HG03025 (cell line): Measurements from ENCODE around the gene GRIA1.
A peak's percentile ranks its signal among the peaks of the same experiment; 100 is the strongest.

Source experiments
- ATAC-seq: cut with Tn5 transposase; IDR thresholded peaks from one replicate; pipeline ENCODE4 v1.9.1; 2021; ENCODE audit warnings: mild to moderate bottlenecking, moderate library complexity; ENCODE audit not compliant: unreplicated experiment, low FRiP score

Gene GRIA1

GRCh38 chr5:153601377-153601776 is 110.9 kb downstream of the GRIA1 start:
- peak; percentile 61 for ATAC-seq

DNA sequence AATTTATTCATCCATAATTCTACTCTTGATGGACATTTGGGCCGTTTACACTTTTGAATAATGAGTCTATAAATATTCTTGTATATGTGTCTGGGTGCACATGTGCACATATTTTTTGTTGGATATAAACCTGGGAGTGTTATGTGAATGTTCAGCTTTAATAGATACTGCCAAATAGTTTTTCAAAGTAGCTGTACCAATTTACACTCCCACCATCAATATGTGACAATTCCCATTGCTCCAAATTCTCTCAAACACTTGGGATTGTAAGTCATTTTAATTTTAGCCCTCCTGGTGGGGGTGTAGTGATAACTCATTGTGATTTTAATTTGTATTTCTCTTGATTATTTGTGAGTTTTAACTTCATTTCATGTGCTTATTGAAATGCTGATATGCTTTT is 114.9 kb downstream of the GRIA1 start:
- ATAC-seq = no peak

- ATAC-seq = no peak
These were observed 119.5 kb downstream of the GRIA1 start for GRCh38 chr5:153610009-153610408.

GRCh38 chr5:153610811-153611210 is 120.3 kb downstream of the GRIA1 start:
- no peak for ATAC-seq

GRCh38 chr5:153613144-153613543 is 122.7 kb downstream of the GRIA1 start:
- ATAC-seq = no peak

DNA sequence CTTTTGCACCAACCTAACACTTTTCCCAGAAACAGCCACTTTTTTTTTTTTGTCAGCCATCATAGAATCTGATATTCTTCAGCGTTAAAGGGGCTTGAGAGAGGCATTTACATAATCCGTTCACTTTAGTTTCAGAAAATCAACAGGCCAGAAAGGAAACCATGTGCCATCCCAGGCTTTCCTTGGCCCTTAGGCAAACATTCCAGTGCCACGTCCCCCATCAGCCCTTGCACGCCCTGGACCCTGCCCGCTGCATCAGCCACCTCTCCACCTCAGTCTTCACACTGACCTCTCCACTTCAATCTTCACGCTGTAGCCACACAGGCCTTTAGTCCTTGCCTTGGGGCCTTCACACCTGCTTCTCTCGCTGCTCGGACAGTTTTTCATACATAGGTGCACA is 123.2 kb downstream of the GRIA1 start:
- ATAC-seq = no peak

DNA sequence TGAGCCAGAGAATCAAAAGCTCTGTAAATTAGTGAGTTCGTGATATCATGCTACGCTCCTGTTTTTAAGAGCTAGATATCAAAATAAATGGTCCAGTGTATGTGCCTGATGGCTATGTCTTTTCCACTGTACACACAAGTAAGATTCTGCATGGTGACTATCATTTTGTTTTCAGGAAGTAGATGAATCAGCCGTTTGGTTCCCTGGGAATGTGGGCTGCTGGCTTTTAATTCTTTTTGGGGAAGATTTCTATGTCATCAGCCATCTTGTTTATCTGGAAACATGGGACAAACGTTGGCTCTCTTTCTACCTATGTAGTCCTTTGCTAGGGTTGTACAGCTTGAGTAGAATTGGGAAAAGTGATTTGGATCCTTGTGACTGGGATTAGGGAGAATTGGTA is 126.7 kb downstream of the GRIA1 start:
- ATAC-seq = no peak

DNA sequence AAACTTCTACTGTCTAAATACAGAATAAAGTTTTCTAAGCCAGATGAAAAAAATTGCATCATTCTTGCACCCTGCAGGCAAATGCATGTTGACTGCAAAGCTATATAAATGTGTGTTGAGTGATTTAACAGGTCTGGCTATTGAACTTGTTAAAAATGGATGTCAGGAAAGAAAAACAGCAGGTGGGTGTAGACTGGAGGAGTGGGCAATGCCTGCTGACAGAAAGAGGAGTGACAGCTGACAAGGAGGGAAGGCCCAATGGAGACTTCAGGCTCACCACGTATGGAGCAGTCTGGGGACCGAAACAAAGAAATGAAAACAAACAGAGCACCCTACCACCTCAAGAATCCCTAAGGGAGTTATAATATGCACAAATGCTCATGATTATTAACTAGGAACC is 127.8 kb downstream of the GRIA1 start:
- ATAC-seq = no peak

- no peak for ATAC-seq
These were observed 128.4 kb downstream of the GRIA1 start for GRCh38 chr5:153618867-153619266.

DNA sequence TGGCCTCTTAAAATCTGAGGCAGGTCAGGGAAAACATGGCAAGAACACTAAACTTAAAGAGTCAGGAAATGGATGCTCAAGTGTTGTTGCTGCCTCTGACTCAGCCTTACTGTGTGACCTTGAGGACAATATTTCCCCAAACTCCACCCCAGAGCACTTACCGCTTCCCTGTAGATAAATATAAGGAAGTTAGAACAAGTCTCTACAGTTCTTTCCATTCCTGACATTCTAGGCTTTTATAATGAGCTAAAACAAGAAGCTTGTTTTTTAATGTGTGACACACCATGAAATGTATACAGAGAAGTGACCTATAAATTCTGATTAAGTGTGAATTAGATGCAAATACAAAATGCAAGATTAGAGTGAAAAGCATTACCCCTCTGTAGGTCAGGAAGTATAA is 129.3 kb downstream of the GRIA1 start:
- ATAC-seq = no peak

- no peak for ATAC-seq
These were observed 132.7 kb downstream of the GRIA1 start for GRCh38 chr5:153623124-153623523.

GRCh38 chr5:153623751-153624450 is 133.4 kb downstream of the GRIA1 start:
- no peak for ATAC-seq

DNA sequence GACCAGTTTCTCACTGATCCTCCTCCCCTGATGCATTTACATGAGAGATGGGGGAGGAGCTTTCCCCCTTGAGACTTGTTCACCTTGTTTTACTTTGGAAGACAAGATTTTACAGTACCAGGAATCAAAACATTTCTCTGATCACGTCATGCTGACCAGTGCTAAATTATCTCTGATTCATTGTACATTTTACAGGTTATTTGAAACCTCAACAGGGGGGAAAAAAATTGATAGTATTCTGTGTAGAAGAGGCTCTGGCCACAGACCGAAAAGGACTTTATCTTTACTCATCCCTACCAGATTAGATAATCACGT is 133.9 kb downstream of the GRIA1 start:
- no peak for ATAC-seq

DNA sequence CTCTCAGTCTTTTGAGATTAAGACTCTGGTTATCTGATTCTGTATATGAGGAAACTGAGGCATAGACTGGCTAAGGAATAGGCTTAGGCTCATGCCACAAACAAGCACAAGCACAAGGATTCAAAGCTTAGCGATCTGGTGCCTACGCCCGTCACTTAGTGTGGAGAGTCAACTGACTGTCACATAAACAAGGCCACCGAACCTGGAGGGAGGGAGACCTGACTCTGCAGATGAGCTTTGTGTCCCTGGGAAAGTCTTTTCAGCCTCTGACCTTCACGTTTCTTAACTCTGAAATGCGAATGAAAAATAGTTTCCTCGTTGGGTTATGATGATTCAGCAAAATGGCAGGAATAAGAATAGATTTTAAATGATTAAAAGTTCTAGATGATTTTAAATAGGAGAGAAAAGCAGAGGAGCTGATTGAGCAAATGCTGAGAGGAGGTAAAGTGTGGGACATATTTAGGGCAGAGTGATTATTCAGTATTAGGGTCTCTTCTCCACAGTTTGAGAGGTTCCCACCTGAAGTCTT is 135.4 kb downstream of the GRIA1 start:
- ATAC-seq = no peak

- ATAC-seq = no peak
These were observed 136.4 kb downstream of the GRIA1 start for GRCh38 chr5:153626836-153627235.

DNA sequence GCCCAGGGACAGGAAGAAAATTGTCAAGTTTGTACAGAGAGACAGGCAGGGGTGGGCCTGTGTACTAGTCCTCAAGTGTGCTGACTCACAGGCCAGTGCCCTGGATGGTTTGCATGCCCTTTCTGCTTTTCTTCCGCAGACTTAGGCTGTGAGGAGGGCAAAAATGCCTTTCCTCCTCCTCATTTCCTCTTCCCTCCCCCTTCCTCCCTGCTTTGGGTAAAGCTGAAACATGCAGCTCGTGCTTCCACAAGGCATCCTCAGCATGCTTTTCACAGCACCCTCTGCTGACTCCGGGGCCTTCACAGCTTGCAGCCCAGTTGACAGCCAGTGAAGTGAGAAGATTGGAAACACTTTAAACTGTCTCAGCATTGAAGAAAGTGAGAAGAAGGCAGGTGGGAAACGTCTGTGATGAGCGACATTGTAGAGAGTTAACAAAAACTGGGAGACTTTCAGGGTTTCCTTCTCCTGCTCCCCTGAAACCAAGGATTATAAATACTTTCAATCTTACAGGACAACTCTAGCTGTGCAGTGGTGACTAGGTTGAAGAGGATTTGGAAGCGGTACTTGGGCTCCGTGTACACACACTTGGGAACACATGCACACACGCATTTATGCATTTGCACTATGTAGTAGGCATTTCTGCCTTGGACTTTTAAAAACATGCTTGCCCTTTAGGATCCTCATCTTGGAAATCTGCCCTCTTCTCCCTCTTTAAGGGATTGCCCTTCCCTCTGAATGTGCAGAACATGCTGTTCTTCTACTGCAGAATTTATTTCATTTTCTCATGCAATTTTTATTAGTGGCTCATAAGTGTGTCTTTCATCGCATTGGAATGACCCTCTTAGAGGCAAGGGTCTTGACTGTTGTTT is 138.8 kb downstream of the GRIA1 start:
- ATAC-seq = no peak

GRCh38 chr5:153630546-153630945 is 140.1 kb downstream of the GRIA1 start:
- ATAC-seq = no peak

- ATAC-seq = no peak
These were observed 142.3 kb downstream of the GRIA1 start for GRCh38 chr5:153632748-153633290.

GRCh38 chr5:153636670-153637451 is 146.4 kb downstream of the GRIA1 start:
- no peak for ATAC-seq

GRCh38 chr5:153640293-153640692 is 149.8 kb downstream of the GRIA1 start:
- ATAC-seq = no peak

DNA sequence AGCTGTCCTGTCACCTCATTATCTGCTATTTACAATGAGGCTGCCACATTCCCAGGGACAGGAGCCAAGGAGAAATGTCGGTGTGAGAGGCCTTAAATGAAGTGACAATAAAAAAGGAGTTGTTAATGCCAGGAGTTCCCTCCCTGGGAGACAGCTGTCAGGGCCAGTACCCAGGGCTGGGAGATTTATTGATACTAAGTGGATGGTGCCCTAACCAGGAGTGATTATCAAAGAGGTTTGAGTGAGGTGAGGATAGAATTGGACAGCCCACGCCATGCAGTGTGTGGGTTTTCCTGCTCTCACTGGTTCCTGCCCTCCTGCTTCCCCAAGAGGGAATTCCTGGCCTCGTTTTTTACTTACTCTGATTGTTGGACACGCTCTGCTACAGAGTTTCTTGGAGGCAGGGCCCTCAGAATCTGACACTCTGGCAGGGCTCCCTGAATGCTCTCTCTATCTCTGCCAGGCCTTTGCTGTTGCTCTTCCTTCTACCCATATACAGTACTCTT is 150.8 kb downstream of the GRIA1 start:
- no peak for ATAC-seq
